Nephron progenitor cell (in vitro differentiated cells): ENCODE data around the gene GP1BB.

ENCODE experiments used
- DNase-seq: peaks from one replicate; pipeline ENCODE4 v3.0.0; 2021
- H3K27ac Mint-ChIP-seq: 2 replicates; pipeline ENCODE4 v1.8.0; 2021; ENCODE audit warnings: mild to moderate bottlenecking, moderate library complexity, mixed read lengths
- H3K27me3 Mint-ChIP-seq: 2 replicates; pipeline ENCODE4 v1.8.0; 2021; ENCODE audit warnings: mild to moderate bottlenecking, low read depth, mixed read lengths; ENCODE audit not compliant: poor library complexity
- H3K36me3 Mint-ChIP-seq: 2 replicates; pipeline ENCODE4 v1.8.0; 2021; ENCODE audit warnings: low read depth, mixed read lengths
- H3K4me1 Mint-ChIP-seq: 2 replicates; pipeline ENCODE4 v1.8.0; 2021; ENCODE audit warnings: mixed read lengths
- H3K4me3 Mint-ChIP-seq: 2 replicates; pipeline ENCODE4 v1.8.0; 2021; ENCODE audit warnings: mild to moderate bottlenecking, moderate library complexity, mixed read lengths
- H3K9me3 Mint-ChIP-seq: 2 replicates; pipeline ENCODE4 v1.8.0; 2021; ENCODE audit warnings: mild to moderate bottlenecking, moderate library complexity, mixed read lengths
- CTCF ChIP-seq: fragments of 200-600 bp; sonication (generic); IDR thresholded peaks from 2 replicates; pipeline ENCODE4 v1.5.0; 2021; ENCODE audit warnings: antibody characterized with exemption

The GP1BB gene

GRCh38 chr22:19743651-19744050 lies 20.3 kb downstream of the GP1BB start:
- H3K4me1 Mint-ChIP-seq, result peaks cover 29% of the 10 kb centered on the region
- peaks cover 34% of the 10 kb centered on the region for H3K27me3 Mint-ChIP-seq
- H3K36me3 Mint-ChIP-seq, result no peaks in the 10 kb centered on the region
- H3K4me3 Mint-ChIP-seq, result no peak overlapping the region
- H3K9me3 Mint-ChIP-seq, result no peaks in the 10 kb centered on the region
- no peak for TF ChIP-seq CTCF
- no peak for DNase-seq
- no peak overlapping the region for H3K27ac Mint-ChIP-seq

- Mint-ChIP-seq H3K36me3 (no peaks in the 10 kb centered on the region), H3K4me3 (no peak overlapping the region), H3K9me3 (no peaks in the 10 kb centered on the region), H3K27me3 (peaks cover 42% of the 10 kb centered on the region), H3K4me1 (peaks cover 29% of the 10 kb centered on the region), H3K27ac (no peak overlapping the region)
- TF ChIP-seq CTCF, result no peak
- no peak for DNase-seq
These were observed 21.1 kb downstream of the GP1BB start for GRCh38 chr22:19744350-19745006.

GRCh38 chr22:19745155-19746101 lies 22.1 kb downstream of the GP1BB start:
- no peak for DNase-seq
- TF ChIP-seq CTCF, result no peak
- Mint-ChIP-seq H3K27ac (no peak overlapping the region), H3K4me1 (peaks cover 23% of the 10 kb centered on the region), H3K36me3 (no peaks in the 10 kb centered on the region), H3K4me3 (no peak overlapping the region), H3K9me3 (no peaks in the 10 kb centered on the region), H3K27me3 (peaks cover 42% of the 10 kb centered on the region)

GRCh38 chr22:19746726-19747125 lies 23.4 kb downstream of the GP1BB start:
- peaks cover 30% of the 10 kb centered on the region for H3K4me1 Mint-ChIP-seq
- H3K27me3 Mint-ChIP-seq, result peaks cover 44% of the 10 kb centered on the region
- no peak overlapping the region for H3K27ac Mint-ChIP-seq

GRCh38 chr22:19747551-19747950 lies 24.2 kb downstream of the GP1BB start:
- Mint-ChIP-seq H3K27me3 (peaks cover 50% of the 10 kb centered on the region), H3K27ac (no peak overlapping the region), H3K4me3 (no peak overlapping the region), H3K36me3 (no peaks in the 10 kb centered on the region), H3K9me3 (no peaks in the 10 kb centered on the region), H3K4me1 (peaks cover 32% of the 10 kb centered on the region)
- no peak for TF ChIP-seq CTCF
- peak; percentile 44 for DNase-seq

More at GRCh38 chr22:19746726-19747125, 23.4 kb downstream of the GP1BB start:
- no peak for DNase-seq
- H3K36me3 Mint-ChIP-seq, result no peaks in the 10 kb centered on the region
- H3K4me3 Mint-ChIP-seq, result no peak overlapping the region
- TF ChIP-seq CTCF, result no peak
- H3K9me3 Mint-ChIP-seq, result no peaks in the 10 kb centered on the region
